ENCODE measurements around the gene TRIM25.

TRIM25 gene

GRCh38 chr17:56880133-56880532 is 33.7 kb downstream of the TRIM25 start:
- no peak overlapping the region for H3K27ac ChIP-seq

GRCh38 chr17:56879280-56879679 is 34.6 kb downstream of the TRIM25 start:
- no peak overlapping the region for H3K4me3 ChIP-seq
- H3K27ac ChIP-seq = no peak overlapping the region

More at GRCh38 chr17:56880133-56880532, 33.7 kb downstream of the TRIM25 start:
- no peak overlapping the region for H3K4me3 ChIP-seq

- no peak overlapping the region for H3K27ac ChIP-seq
Observed at GRCh38 chr17:56876766-56877179, 37.1 kb downstream of the TRIM25 start.

GRCh38 chr17:56870081-56870651 is 43.7 kb downstream of the TRIM25 start:
- Histone ChIP-seq H3K4me3 (no peak overlapping the region), H3K27ac (no peak overlapping the region)

More at GRCh38 chr17:56876766-56877179, 37.1 kb downstream of the TRIM25 start:
- H3K4me3 ChIP-seq = no peak overlapping the region

GRCh38 chr17:56868716-56869115 is 45.1 kb downstream of the TRIM25 start:
- Histone ChIP-seq H3K4me3 (no peak overlapping the region), H3K27ac (no peak overlapping the region)

GRCh38 chr17:56867948-56868376 is 45.9 kb downstream of the TRIM25 start:
- H3K27ac ChIP-seq = no peak overlapping the region
- H3K4me3 ChIP-seq = no peak overlapping the region

GRCh38 chr17:56866496-56866895 is 47.4 kb downstream of the TRIM25 start:
- H3K4me3 ChIP-seq = no peak overlapping the region
- H3K27ac ChIP-seq = no peak overlapping the region

- H3K4me3 ChIP-seq = no peak overlapping the region
Observed at GRCh38 chr17:56866076-56866475, 47.8 kb downstream of the TRIM25 start.

GRCh38 chr17:56863974-56864373 is 49.9 kb downstream of the TRIM25 start:
- no peak overlapping the region for H3K27ac ChIP-seq
- H3K4me3 ChIP-seq = no peak overlapping the region

More at GRCh38 chr17:56866076-56866475, 47.8 kb downstream of the TRIM25 start:
- no peak overlapping the region for H3K27ac ChIP-seq

GRCh38 chr17:56861899-56862298 is 52.0 kb downstream of the TRIM25 start:
- Histone ChIP-seq H3K4me3 (no peak overlapping the region), H3K27ac (no peak overlapping the region)

- Histone ChIP-seq H3K4me3 (no peak overlapping the region), H3K27ac (no peak overlapping the region)
Observed at GRCh38 chr17:56851008-56851407, 62.8 kb downstream of the TRIM25 start.

GRCh38 chr17:56850591-56850990 is 63.3 kb downstream of the TRIM25 start:
- Histone ChIP-seq H3K4me3 (no peak overlapping the region), H3K27ac (no peak overlapping the region)

GRCh38 chr17:56849131-56849530 is 64.7 kb downstream of the TRIM25 start:
- H3K4me3 ChIP-seq = no peak overlapping the region

GRCh38 chr17:56847106-56847505 is 66.7 kb downstream of the TRIM25 start:
- H3K4me3 ChIP-seq = no peak overlapping the region
- no peak overlapping the region for H3K27ac ChIP-seq

More at GRCh38 chr17:56849131-56849530, 64.7 kb downstream of the TRIM25 start:
- no peak overlapping the region for H3K27ac ChIP-seq

- Histone ChIP-seq H3K4me3 (no peak overlapping the region), H3K27ac (no peak overlapping the region)
Observed at GRCh38 chr17:56845934-56846333, 67.9 kb downstream of the TRIM25 start.

- H3K27ac ChIP-seq = no peak overlapping the region
Observed at GRCh38 chr17:56842577-56842976, 71.3 kb downstream of the TRIM25 start.

GRCh38 chr17:56838687-56839086 is 75.2 kb downstream of the TRIM25 start:
- Histone ChIP-seq H3K4me3 (no peak overlapping the region), H3K27ac (no peak overlapping the region)

More at GRCh38 chr17:56842577-56842976, 71.3 kb downstream of the TRIM25 start:
- no peak overlapping the region for H3K4me3 ChIP-seq

All from skin epidermis (tissue), 12 donors.